Measurements from ENCODE around the gene UTY. TPM values are rescaled to one million over a fixed set of nuclear protein-coding genes. Genes with fewer than 3 reads are reported as not detected.

The UTY gene
- total and polyA plus RNA-seq, 2 of the 8 experiments (the other 6 are each of a cell fraction or from before 2014, with no cell fraction given) = 7.2 to 20.4 TPM

DNA sequence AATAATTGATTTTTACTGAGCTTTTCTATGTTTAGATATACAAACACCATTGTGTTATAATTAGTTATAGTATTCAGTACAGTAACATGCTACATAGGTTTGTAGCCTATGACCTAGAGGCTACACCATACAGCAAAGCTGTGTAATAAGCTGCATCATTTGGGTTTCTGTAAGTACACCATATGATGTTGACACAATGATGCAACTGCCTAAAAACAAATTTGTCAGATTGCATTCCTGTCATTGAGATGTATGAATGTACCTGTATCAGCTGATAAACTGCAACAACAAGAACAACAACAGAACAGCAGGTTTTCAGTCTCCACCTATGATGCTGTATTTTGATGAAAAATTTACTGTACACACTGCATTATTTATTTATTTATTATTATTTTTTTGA, 64.3 kb downstream of the UTY start:
- H3K36me3 ChIP-seq (ENCODE audit: control insufficient read depth in 2 of 4, insufficient read depth in 4 of 4, low read length in 3 of 4) = peaks cover 0 to 6% (median 0%) of the 10 kb centered on the region in 4 experiments; a peak in 2 of 8 replicates
- H3K9ac ChIP-seq (replicated peaks in 1 of 4; ENCODE audit: extremely low read depth in 1 of 4, low read depth in 3 of 4, low read length in 3 of 4) = no peak overlapping the region
- no peak overlapping the region for H3K18ac ChIP-seq (ENCODE audit: extremely low read depth, low read length)
- H4K5ac ChIP-seq (ENCODE audit: insufficient read length, low read depth, low read length) = no peak overlapping the region
- no peak overlapping the region for H3K4me3 ChIP-seq (ENCODE audit: extremely low read depth in 1 of 4, insufficient read depth in 2 of 4, low read depth in 3 of 4, low read length in 4 of 4)
- no peaks in the 10 kb centered on the region for H3K79me1 ChIP-seq (ENCODE audit: low read depth, low read length)
- no peak for DNase-seq (ENCODE audit: low read depth in 1 of 2, low spot score in 2 of 2)
- H3K27ac ChIP-seq (ENCODE audit: low read depth, low read length) = no peak overlapping the region
- peaks cover 0 to 43% of the 10 kb centered on the region in 2 experiments; a peak in 2 of 4 replicates for H3K79me2 ChIP-seq (ENCODE audit: control insufficient read depth in 1 of 2, insufficient read depth in 2 of 2, low read length in 2 of 2)
- H3K56ac ChIP-seq (replicated peaks; ENCODE audit: insufficient read length, low read depth, low read length) = no peak overlapping the region
- no peaks in the 10 kb centered on the region for H3K23me2 ChIP-seq (ENCODE audit: low read depth, low read length)
- no peak overlapping the region for H2AFZ ChIP-seq (ENCODE audit: low read length)
- H3K27me3 ChIP-seq (replicated peaks in 1 of 4; ENCODE audit: control insufficient read depth in 3 of 4, extremely low read depth in 1 of 4, insufficient read depth in 3 of 4, low read length in 3 of 4) = no peaks in the 10 kb centered on the region
- H3K4me2 ChIP-seq (ENCODE audit: insufficient read depth in 1 of 2, low read depth in 2 of 2, low read length in 2 of 2) = no peak overlapping the region
- H3K4ac ChIP-seq (replicated peaks; ENCODE audit: insufficient read length, low read depth, low read length) = no peak overlapping the region
- CTCF ChIA-PET (ENCODE audit: partially characterized antibody) = no interaction called here
- no peak overlapping the region for H2BK120ac ChIP-seq (replicated peaks; ENCODE audit: low read depth, low read length)
- no peak overlapping the region for H4K91ac ChIP-seq (replicated peaks; ENCODE audit: insufficient read length, low read length)
- no peak overlapping the region for H2BK5ac ChIP-seq (ENCODE audit: low read depth, low read length)
- H4K20me1 ChIP-seq (replicated peaks in 1 of 2; ENCODE audit: control insufficient read depth in 1 of 2, insufficient read depth in 2 of 2, low read length in 2 of 2) = peaks cover 2 to 5% of the 10 kb centered on the region in 2 experiments
- H2BK20ac ChIP-seq (ENCODE audit: low read length) = no peak overlapping the region
- FAIRE-seq = no peak
- H2BK15ac ChIP-seq (ENCODE audit: low read length) = no peak overlapping the region
- H4K8ac ChIP-seq (ENCODE audit: extremely low read depth, insufficient read depth, low read length) = no peak overlapping the region
- no peak overlapping the region for H3K14ac ChIP-seq (ENCODE audit: insufficient read length)
- H2AK5ac ChIP-seq (ENCODE audit: low read depth, low read length) = no peak overlapping the region
- H3K23ac ChIP-seq (ENCODE audit: insufficient read length) = no peak overlapping the region
- no peaks in the 10 kb centered on the region for H3K4me1 ChIP-seq (replicated peaks in 1 of 4; ENCODE audit: control insufficient read depth in 3 of 4, insufficient read depth in 4 of 4, low read length in 3 of 4)
- POLR2A ChIA-PET (ENCODE audit: partially characterized antibody) = no interaction called here
- no peaks in the 10 kb centered on the region for H3K9me3 ChIP-seq (ENCODE audit: insufficient read depth in 2 of 2, low read depth in 1 of 2, low read length in 1 of 2)
- no peak overlapping the region for H2BK12ac ChIP-seq (ENCODE audit: low read depth, low read length)
- TF ChIP-seq JUN (IDR thresholded peaks at IDR 0.05; ENCODE audit: low read depth, low read length) (no peak), HDAC2 (IDR thresholded peaks at IDR 0.05; ENCODE audit: borderline replicate concordance in 1 of 2, low read depth in 2 of 2, low read length in 2 of 2) (no peak), CHD1 (IDR thresholded peaks at IDR 0.05; ENCODE audit: low read depth, low read length) (no peak), TEAD4 (IDR thresholded peaks at IDR 0.05; ENCODE audit: low read depth, low read length) (no peak), KDM1A (IDR thresholded peaks at IDR 0.05; ENCODE audit: borderline replicate concordance, low read length) (no peak), PHF8 (conservative IDR thresholded peaks at IDR 0.05; ENCODE audit: low read depth, low read length) (no peak), SIRT6 (IDR thresholded peaks at IDR 0.05; ENCODE audit: low read length) (no peak)
- TF ChIP-seq, protein P1, sequence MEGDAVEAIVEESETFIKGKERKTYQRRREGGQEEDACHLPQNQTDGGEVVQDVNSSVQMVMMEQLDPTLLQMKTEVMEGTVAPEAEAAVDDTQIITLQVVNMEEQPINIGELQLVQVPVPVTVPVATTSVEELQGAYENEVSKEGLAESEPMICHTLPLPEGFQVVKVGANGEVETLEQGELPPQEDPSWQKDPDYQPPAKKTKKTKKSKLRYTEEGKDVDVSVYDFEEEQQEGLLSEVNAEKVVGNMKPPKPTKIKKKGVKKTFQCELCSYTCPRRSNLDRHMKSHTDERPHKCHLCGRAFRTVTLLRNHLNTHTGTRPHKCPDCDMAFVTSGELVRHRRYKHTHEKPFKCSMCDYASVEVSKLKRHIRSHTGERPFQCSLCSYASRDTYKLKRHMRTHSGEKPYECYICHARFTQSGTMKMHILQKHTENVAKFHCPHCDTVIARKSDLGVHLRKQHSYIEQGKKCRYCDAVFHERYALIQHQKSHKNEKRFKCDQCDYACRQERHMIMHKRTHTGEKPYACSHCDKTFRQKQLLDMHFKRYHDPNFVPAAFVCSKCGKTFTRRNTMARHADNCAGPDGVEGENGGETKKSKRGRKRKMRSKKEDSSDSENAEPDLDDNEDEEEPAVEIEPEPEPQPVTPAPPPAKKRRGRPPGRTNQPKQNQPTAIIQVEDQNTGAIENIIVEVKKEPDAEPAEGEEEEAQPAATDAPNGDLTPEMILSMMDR (IDR thresholded peaks at IDR 0.05; ENCODE audit: control extremely low read depth in 1 of 3, insufficient read depth in 1 of 3, low read depth in 1 of 3, low read length in 3 of 3) = no peak
- TF ChIP-seq, protein P2, sequence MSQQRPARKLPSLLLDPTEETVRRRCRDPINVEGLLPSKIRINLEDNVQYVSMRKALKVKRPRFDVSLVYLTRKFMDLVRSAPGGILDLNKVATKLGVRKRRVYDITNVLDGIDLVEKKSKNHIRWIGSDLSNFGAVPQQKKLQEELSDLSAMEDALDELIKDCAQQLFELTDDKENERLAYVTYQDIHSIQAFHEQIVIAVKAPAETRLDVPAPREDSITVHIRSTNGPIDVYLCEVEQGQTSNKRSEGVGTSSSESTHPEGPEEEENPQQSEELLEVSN (IDR thresholded peaks at IDR 0.05) = no peak
- TF ChIP-seq, protein P3, sequence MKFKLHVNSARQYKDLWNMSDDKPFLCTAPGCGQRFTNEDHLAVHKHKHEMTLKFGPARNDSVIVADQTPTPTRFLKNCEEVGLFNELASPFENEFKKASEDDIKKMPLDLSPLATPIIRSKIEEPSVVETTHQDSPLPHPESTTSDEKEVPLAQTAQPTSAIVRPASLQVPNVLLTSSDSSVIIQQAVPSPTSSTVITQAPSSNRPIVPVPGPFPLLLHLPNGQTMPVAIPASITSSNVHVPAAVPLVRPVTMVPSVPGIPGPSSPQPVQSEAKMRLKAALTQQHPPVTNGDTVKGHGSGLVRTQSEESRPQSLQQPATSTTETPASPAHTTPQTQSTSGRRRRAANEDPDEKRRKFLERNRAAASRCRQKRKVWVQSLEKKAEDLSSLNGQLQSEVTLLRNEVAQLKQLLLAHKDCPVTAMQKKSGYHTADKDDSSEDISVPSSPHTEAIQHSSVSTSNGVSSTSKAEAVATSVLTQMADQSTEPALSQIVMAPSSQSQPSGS (IDR thresholded peaks at IDR 0.05; ENCODE audit: low read length) = no peak

All from H1 (cell line).